ENCODE results near the gene C2CD4C. TPM values are rescaled to one million over a fixed set of nuclear protein-coding genes. Genes with fewer than 3 reads are reported as not detected.
"Not testable (repeated sequence)": the region's sequence is repeated elsewhere in the genome, so short reads cannot be mapped to it uniquely, and the experiment has no call there.

Gene C2CD4C
- polyA plus RNA-seq, 6 donors from 2014 or later = not detected

- Mint-ChIP-seq H3K27ac (no peak overlapping the region), H3K4me3 (no peak overlapping the region), H3K36me3 (no peaks in the 10 kb centered on the region), H3K4me1 (no peaks in the 10 kb centered on the region), H3K27me3 (peaks cover 0 to 5% (median 3%) of the 10 kb centered on the region in 3 donors), H3K9me3 (no peaks in the 10 kb centered on the region)
- DNase-seq (no peak), ATAC-seq (ENCODE audit: low read depth in 2 of 2) (no peak)
These were observed 10.1 kb upstream of the C2CD4C start for GRCh38 chr19:418761-419671.

GRCh38 chr19:416416-416815, 7.5 kb upstream of the C2CD4C start:
- ATAC-seq (ENCODE audit: low read depth in 2 of 2) = no peak
- no peaks in the 10 kb centered on the region for H3K4me1 Mint-ChIP-seq
- H3K36me3 Mint-ChIP-seq = no peaks in the 10 kb centered on the region

GRCh38 chr19:415292-415691, 6.3 kb upstream of the C2CD4C start:
- no peaks in the 10 kb centered on the region for H3K36me3 Mint-ChIP-seq
- ATAC-seq (ENCODE audit: low read depth in 2 of 2) = no peak
- peaks cover 0 to under 1% (median under 1%) of the 10 kb centered on the region in 3 donors for H3K27me3 Mint-ChIP-seq
- no peak for DNase-seq
- no peaks in the 10 kb centered on the region for H3K9me3 Mint-ChIP-seq
- H3K4me1 Mint-ChIP-seq = no peaks in the 10 kb centered on the region
- no peak overlapping the region for H3K27ac Mint-ChIP-seq
- H3K4me3 Mint-ChIP-seq = no peak overlapping the region

More at GRCh38 chr19:416416-416815, 7.5 kb upstream of the C2CD4C start:
- DNase-seq = no peak
- no peaks in the 10 kb centered on the region for H3K9me3 Mint-ChIP-seq
- no peak overlapping the region for H3K27ac Mint-ChIP-seq
- H3K4me3 Mint-ChIP-seq = no peak overlapping the region
- H3K27me3 Mint-ChIP-seq = peaks cover 0 to 3% (median 0%) of the 10 kb centered on the region in 3 donors

GRCh38 chr19:413756-414420, 4.9 kb upstream of the C2CD4C start:
- no peak overlapping the region for H3K27ac Mint-ChIP-seq
- H3K4me3 Mint-ChIP-seq = no peak overlapping the region
- H3K9me3 Mint-ChIP-seq = peaks cover 0 to 2% (median 0%) of the 10 kb centered on the region in 7 donors
- no peak for DNase-seq
- ATAC-seq (ENCODE audit: low read depth in 2 of 2) = no peak
- peaks cover 8 to 12% (median 10%) of the 10 kb centered on the region in 3 donors for H3K27me3 Mint-ChIP-seq
- peaks cover 6 to 7% (median 6%) of the 10 kb centered on the region in 3 donors for H3K4me1 Mint-ChIP-seq
- H3K36me3 Mint-ChIP-seq = peaks cover 0 to 6% of the 10 kb centered on the region in 2 donors

DNA sequence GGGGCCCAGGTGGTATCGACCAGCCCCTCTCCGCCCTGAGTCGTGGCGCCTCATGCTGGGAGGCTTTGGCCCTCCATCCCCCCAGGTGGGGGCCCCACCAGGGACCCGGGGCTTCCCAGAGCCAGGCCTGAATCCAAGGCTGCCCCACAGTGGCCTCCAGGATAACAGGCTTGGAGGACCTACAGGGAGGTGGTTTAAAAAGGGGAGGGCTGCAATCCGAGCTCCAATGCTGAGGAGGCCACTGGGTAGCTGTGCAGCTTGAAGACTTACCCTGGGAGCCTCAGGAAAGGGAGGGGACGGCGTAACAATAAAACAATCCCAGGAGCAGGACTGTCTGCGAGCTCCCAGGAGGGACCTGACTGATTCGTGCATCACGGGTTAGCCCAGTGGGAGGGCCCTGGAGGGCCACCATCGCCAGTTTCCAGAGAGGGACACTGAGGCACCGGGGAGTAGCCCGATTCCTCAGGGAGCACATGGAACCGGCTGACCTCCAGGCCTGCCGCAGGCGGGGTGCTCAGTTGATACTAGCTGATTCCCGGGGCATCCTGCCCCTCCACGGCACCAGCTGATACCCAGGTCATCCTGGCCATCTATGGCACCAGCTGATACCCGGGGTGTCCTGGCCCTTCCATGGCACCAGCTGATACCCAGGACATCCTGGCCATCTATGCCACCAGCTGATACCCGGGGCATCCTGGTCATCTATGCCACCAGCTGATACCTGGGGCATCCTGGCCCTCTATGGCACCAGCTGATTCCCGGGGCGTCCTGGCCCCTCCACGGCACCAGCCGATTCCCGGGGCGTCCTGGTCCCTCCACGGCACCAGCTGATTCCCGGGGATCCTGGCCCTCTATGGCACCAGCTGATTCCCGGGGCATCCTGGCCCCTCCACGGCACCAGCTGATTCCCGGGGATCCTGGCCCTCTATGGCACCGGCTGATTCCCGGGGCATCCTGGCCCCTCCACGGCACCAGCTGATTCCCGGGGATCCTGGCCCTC, 3.7 kb upstream of the C2CD4C start:
- Mint-ChIP-seq H3K27ac (no peak overlapping the region), H3K36me3 (peaks cover 0 to 6% of the 10 kb centered on the region in 2 donors), H3K4me1 (peaks cover 6 to 7% (median 6%) of the 10 kb centered on the region in 3 donors), H3K27me3 (peaks cover 8 to 12% (median 10%) of the 10 kb centered on the region in 3 donors), H3K9me3 (peaks cover 0 to 2% (median 0%) of the 10 kb centered on the region in 7 donors), H3K4me3 (peak overlapping the region in 1 of 8 donors; percentile 12)
- no peak for ATAC-seq (ENCODE audit: low read depth in 2 of 2)
- DNase-seq = no peak

DNA sequence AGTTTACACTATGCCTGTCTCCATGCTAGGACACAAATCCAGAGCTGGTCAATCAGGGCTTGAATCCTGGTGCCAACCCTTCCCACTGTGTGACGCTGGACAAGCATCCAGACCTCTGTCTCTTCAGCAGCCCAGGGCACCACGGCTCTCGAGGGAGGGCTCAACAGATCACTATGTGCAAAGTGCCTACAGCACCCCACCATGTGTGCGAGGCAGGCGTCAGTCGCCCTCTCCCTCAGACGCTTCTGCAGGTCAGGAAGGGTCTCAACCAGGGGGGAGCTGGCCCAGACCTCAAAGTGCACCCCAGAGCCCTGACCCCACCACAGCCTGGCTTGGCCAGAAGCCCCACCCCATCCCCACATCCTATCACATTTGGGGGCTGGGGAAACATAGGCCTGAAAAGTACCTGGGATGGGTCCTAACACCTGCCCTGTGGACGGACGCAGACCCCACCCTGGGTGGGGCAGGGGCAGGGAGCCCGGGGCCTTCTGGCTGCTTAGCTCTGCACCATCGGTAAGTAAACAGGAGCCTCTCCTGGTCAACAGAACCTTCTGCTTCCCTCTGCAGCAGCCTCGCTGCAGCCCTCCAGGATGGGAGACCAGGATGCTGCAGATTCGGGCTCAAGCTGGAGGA, 2.9 kb upstream of the C2CD4C start:
- peaks cover 6 to 7% (median 6%) of the 10 kb centered on the region in 3 donors for H3K4me1 Mint-ChIP-seq
- peaks cover 0 to 2% (median 0%) of the 10 kb centered on the region in 7 donors for H3K9me3 Mint-ChIP-seq
- ATAC-seq (ENCODE audit: low read depth in 2 of 2) (no peak), DNase-seq (no peak)
- no peak overlapping the region for H3K27ac Mint-ChIP-seq
- no peak overlapping the region for H3K4me3 Mint-ChIP-seq
- H3K36me3 Mint-ChIP-seq = peaks cover 0 to 6% of the 10 kb centered on the region in 2 donors
- H3K27me3 Mint-ChIP-seq = peaks cover 8 to 12% (median 10%) of the 10 kb centered on the region in 3 donors

GRCh38 chr19:411121-411722, 2.3 kb upstream of the C2CD4C start:
- H3K4me1 Mint-ChIP-seq; H3K36me3 Mint-ChIP-seq; H3K9me3 Mint-ChIP-seq; ATAC-seq (ENCODE audit: low read depth in 2 of 2); H3K27ac Mint-ChIP-seq; DNase-seq; H3K4me3 Mint-ChIP-seq: not testable (repeated sequence)
- H3K27me3 Mint-ChIP-seq = peaks cover 8 to 12% (median 10%) of the 10 kb centered on the region in 3 donors

- Mint-ChIP-seq H3K27me3 (peaks cover 10 to 21% (median 14%) of the 10 kb centered on the region in 3 donors), H3K4me1 (peaks cover 6 to 7% (median 6%) of the 10 kb centered on the region in 3 donors), H3K4me3 (peak overlapping the region in 3 of 8 donors; percentile 47 to 87 (median 74)), H3K36me3 (peaks cover 0 to 6% of the 10 kb centered on the region in 2 donors), H3K9me3 (peaks cover 0 to 2% (median 0%) of the 10 kb centered on the region in 7 donors), H3K27ac (no peak overlapping the region)
- ATAC-seq (ENCODE audit: low read depth in 2 of 2) (no peak), DNase-seq (no peak)
These were observed 1.4 kb upstream of the C2CD4C start for GRCh38 chr19:410243-410781.

- Mint-ChIP-seq H3K9me3 (peaks cover 0 to 2% (median 0%) of the 10 kb centered on the region in 7 donors), H3K36me3 (peaks cover 0 to 6% of the 10 kb centered on the region in 2 donors), H3K4me3 (peak overlapping the region; percentile 63 to 91 (median 88)), H3K4me1 (peaks cover 6 to 7% (median 6%) of the 10 kb centered on the region in 3 donors), H3K27me3 (peaks cover 10 to 23% (median 16%) of the 10 kb centered on the region in 3 donors), H3K27ac (peak overlapping the region in 4 of 6 donors; percentile 19 to 86 (median 80))
- peak; percentile 41 to 52 for ATAC-seq (ENCODE audit: low read depth in 2 of 2)
- no peak for DNase-seq
These were observed 732 bp upstream of the C2CD4C start for GRCh38 chr19:409516-410242.

DNA sequence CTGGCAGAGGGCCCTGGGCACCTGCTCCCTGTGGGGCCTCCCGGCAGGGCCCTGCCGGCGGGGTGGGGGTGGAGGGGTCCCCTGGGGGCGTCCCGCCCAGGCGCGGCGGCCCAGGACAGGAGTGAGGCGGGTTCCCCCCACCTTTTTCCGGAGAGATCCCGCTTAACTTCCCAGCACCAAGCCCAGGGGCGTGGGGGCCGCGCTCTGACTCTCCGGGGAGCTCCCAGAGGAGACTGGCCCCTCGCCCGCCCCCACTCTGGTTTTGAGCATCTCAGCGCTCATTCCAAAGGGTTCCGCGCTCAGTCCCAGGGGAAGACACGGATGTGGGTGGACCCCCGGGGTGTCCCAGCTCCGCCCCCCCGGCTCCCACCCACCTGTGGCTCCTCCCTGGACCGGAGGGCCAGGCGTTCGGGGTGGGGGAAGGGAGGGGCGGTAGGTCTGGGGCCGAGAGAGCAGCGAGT, 476 bp downstream of the C2CD4C start:
- H3K4me3 Mint-ChIP-seq = peak overlapping the region in 2 of 8 donors; percentile 44 to 51
- peaks cover 0 to 2% (median 0%) of the 10 kb centered on the region in 7 donors for H3K9me3 Mint-ChIP-seq
- no peak overlapping the region for H3K27ac Mint-ChIP-seq
- peaks cover 13 to 27% (median 16%) of the 10 kb centered on the region in 3 donors for H3K27me3 Mint-ChIP-seq
- peaks cover 0 to 6% of the 10 kb centered on the region in 2 donors for H3K36me3 Mint-ChIP-seq
- ATAC-seq (ENCODE audit: low read depth in 2 of 2) (no peak), DNase-seq (no peak)
- H3K4me1 Mint-ChIP-seq = peaks cover 6 to 7% (median 6%) of the 10 kb centered on the region in 3 donors
